ENCODE measurements around the gene KRT72. TPM values are rescaled to one million over a fixed set of nuclear protein-coding genes. Genes with fewer than 3 reads are reported as not detected.

Gene KRT72
- total RNA-seq, 1 experiment from 2014 or later = not detected

DNA sequence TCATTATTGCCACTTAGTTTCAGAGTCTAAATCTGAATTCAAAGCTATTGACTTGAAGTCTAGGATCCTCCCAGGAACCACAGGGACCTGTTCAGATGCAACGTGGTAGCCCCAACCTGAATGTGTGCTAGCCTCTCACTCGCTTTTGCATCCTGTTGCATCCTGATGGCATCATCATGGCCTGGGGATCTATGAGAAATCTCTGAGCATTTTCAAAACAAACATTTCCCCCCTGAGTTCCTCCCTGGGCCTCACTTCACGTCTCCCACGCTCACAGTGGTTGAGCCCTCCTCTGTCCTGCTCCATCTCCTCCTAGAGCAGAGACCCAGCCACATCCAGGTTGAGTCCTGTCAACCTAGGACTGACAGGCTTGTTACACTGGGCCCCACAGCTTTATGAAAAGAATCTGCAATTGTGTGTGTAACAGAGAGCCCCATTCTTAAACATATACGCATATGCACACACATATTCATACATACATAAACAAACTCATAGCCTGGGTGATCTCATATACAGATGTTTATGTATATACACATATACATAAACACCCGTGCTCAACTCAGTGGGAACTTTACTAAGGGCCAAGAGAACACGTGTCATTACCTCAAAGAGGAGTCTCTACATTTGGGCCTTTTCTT lies 5.4 kb upstream of the KRT72 start:
- Histone ChIP-seq H3K4me1 (no peaks in the 10 kb centered on the region), H3K36me3 (ENCODE audit: control insufficient read depth, insufficient read depth, low read length) (no peaks in the 10 kb centered on the region), H3K9me3 (no peaks in the 10 kb centered on the region), H3K4me3 (ENCODE audit: low read depth, low read length) (no peak overlapping the region), H3K27me3 (replicated peaks; ENCODE audit: control insufficient read depth, insufficient read depth, low read length) (no peaks in the 10 kb centered on the region; the same call in 1 of the 2 replicates)
- Mint-ChIP-seq H3K9me3 (ENCODE audit: unreplicated experiment) (no peaks in the 10 kb centered on the region), H3K4me1 (ENCODE audit: low read depth, unreplicated experiment) (no peaks in the 10 kb centered on the region), H3K27me3 (ENCODE audit: insufficient read depth, unreplicated experiment) (peaks cover 19% of the 10 kb centered on the region), H3K4me3 (ENCODE audit: unreplicated experiment) (no peak overlapping the region), H3K36me3 (ENCODE audit: insufficient read depth, unreplicated experiment) (peaks cover 6% of the 10 kb centered on the region), H3K27ac (ENCODE audit: unreplicated experiment) (no peak overlapping the region)
- ChIA-PET POLR2A (no interaction called here), CTCF (no interaction called here)
- intact Hi-C loops (cut with micrococcal nuclease; ENCODE audit: unreplicated experiment) = no loop called here
- no TSS peak for BruUV-seq (replicated peaks)
- no peak for DNase-seq
- TF ChIP-seq, protein P1, sequence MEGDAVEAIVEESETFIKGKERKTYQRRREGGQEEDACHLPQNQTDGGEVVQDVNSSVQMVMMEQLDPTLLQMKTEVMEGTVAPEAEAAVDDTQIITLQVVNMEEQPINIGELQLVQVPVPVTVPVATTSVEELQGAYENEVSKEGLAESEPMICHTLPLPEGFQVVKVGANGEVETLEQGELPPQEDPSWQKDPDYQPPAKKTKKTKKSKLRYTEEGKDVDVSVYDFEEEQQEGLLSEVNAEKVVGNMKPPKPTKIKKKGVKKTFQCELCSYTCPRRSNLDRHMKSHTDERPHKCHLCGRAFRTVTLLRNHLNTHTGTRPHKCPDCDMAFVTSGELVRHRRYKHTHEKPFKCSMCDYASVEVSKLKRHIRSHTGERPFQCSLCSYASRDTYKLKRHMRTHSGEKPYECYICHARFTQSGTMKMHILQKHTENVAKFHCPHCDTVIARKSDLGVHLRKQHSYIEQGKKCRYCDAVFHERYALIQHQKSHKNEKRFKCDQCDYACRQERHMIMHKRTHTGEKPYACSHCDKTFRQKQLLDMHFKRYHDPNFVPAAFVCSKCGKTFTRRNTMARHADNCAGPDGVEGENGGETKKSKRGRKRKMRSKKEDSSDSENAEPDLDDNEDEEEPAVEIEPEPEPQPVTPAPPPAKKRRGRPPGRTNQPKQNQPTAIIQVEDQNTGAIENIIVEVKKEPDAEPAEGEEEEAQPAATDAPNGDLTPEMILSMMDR (IDR thresholded peaks at IDR 0.05; ENCODE audit: insufficient read depth in 1 of 2, low read depth in 1 of 2, low read length in 1 of 2, severe bottlenecking in 1 of 2, unreplicated experiment in 1 of 2) = no peak

DNA sequence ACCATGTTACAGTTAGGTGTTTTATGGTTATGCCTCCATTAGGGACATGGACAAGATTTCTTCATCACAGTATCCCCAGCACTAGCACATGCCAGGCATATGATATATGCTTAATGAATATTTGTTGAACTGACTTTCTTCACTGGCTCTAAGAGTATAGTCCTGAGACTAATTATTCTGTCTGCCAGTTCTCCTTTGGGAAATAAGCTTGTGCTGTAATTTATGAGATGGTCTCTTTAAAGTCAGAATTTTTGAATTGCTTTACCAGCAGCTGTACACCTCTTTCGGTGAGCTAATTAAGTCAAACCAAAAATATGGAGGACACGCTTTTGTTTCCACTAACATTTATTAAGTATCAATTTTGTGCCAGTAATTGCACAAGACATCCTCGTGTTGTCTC lies 4.8 kb upstream of the KRT72 start:
- no peaks in the 10 kb centered on the region for H3K4me1 Mint-ChIP-seq (ENCODE audit: low read depth, unreplicated experiment)
- no peaks in the 10 kb centered on the region for H3K9me3 Mint-ChIP-seq (ENCODE audit: unreplicated experiment)

DNA sequence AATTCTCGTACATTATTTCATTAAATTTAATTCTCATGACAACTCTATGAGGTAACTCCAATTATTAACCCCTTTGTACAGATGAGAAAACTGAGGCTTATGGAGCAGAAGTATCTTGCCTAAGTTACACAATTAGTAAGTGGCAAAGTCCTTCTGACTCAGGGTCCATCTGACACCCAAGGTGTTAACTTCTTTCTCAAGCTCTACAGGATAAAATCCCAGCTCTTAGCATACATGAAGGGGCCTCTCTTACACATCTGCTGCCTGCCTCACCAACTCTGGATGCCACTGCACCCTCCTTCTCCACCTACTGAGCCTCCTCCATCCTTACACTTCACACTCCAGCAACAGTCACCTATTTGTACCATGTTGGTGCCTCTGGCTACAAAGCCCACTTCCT lies 4.3 kb upstream of the KRT72 start:
- H3K9me3 ChIP-seq = no peaks in the 10 kb centered on the region
- Mint-ChIP-seq H3K4me1 (ENCODE audit: low read depth, unreplicated experiment) (no peaks in the 10 kb centered on the region), H3K9me3 (ENCODE audit: unreplicated experiment) (no peaks in the 10 kb centered on the region), H3K27me3 (ENCODE audit: insufficient read depth, unreplicated experiment) (peaks cover 12% of the 10 kb centered on the region), H3K36me3 (ENCODE audit: insufficient read depth, unreplicated experiment) (peaks cover 6% of the 10 kb centered on the region), H3K27ac (ENCODE audit: unreplicated experiment) (no peak overlapping the region), H3K4me3 (ENCODE audit: unreplicated experiment) (no peak overlapping the region)
- no peaks in the 10 kb centered on the region for H3K27me3 ChIP-seq (replicated peaks; ENCODE audit: control insufficient read depth, insufficient read depth, low read length)
- ChIA-PET CTCF (no interaction called here), POLR2A (no interaction called here)
- intact Hi-C loops (cut with micrococcal nuclease; ENCODE audit: unreplicated experiment) = no loop called here
- H3K4me1 ChIP-seq = no peaks in the 10 kb centered on the region
- H3K36me3 ChIP-seq (ENCODE audit: control insufficient read depth, insufficient read depth, low read length) = no peaks in the 10 kb centered on the region
- no peak for DNase-seq
- no peak overlapping the region for H3K4me3 ChIP-seq (ENCODE audit: low read depth, low read length)
- TF ChIP-seq, protein P1 (IDR thresholded peaks at IDR 0.05; ENCODE audit: insufficient read depth in 1 of 2, low read depth in 1 of 2, low read length in 1 of 2, severe bottlenecking in 1 of 2, unreplicated experiment in 1 of 2) = no peak
- no TSS peak for BruUV-seq (replicated peaks)

More for the DNA sequence above, 4.8 kb upstream of the KRT72 start:
- no peak overlapping the region for H3K27ac Mint-ChIP-seq (ENCODE audit: unreplicated experiment)
- no TSS peak for BruUV-seq (replicated peaks)
- Histone ChIP-seq H3K27me3 (replicated peaks; ENCODE audit: control insufficient read depth, insufficient read depth, low read length) (no peaks in the 10 kb centered on the region; the same call in 1 of the 2 replicates), H3K36me3 (ENCODE audit: control insufficient read depth, insufficient read depth, low read length) (no peaks in the 10 kb centered on the region), H3K4me1 (no peaks in the 10 kb centered on the region), H3K9me3 (no peaks in the 10 kb centered on the region), H3K4me3 (ENCODE audit: low read depth, low read length) (no peak overlapping the region)
- peaks cover 16% of the 10 kb centered on the region for H3K27me3 Mint-ChIP-seq (ENCODE audit: insufficient read depth, unreplicated experiment)
- intact Hi-C loops (cut with micrococcal nuclease; ENCODE audit: unreplicated experiment) = no loop called here
- H3K36me3 Mint-ChIP-seq (ENCODE audit: insufficient read depth, unreplicated experiment) = peaks cover 6% of the 10 kb centered on the region
- ChIA-PET CTCF (no interaction called here), POLR2A (no interaction called here)
- TF ChIP-seq, protein P1 (IDR thresholded peaks at IDR 0.05; ENCODE audit: insufficient read depth in 1 of 2, low read depth in 1 of 2, low read length in 1 of 2, severe bottlenecking in 1 of 2, unreplicated experiment in 1 of 2) = no peak
- no peak for DNase-seq
- H3K4me3 Mint-ChIP-seq (ENCODE audit: unreplicated experiment) = no peak overlapping the region

Data from Caco-2 (cell line).